H9 (cell line): ENCODE measurements around the gene RRP12. TPM values are rescaled to one million over a fixed set of nuclear protein-coding genes. Genes with fewer than 3 reads are reported as not detected.

Experiments used
- DNase-seq: peaks from one replicate; pipeline ENCODE4 v3.0.0-alpha.2; 2017
- H2AFZ ChIP-seq: one replicate; pipeline ENCODE4 v1.6.1; 2013; ENCODE audit warnings: mild to moderate bottlenecking, low read length, control low read depth, moderate library complexity
- H2AK5ac ChIP-seq: 2 replicates; pipeline ENCODE4 v1.6.1; 2013; ENCODE audit warnings: low read length, control low read depth, mixed read lengths; ENCODE audit not compliant: insufficient read length
- H2BK120ac ChIP-seq: one replicate; pipeline ENCODE4 v1.6.1; 2013; ENCODE audit warnings: low read depth, mild to moderate bottlenecking, low read length, control low read depth, inconsistent platforms; ENCODE audit not compliant: poor library complexity, severe bottlenecking
- H2BK12ac ChIP-seq: 2 replicates; pipeline ENCODE4 v1.6.1; 2013; ENCODE audit warnings: low read length, control low read depth, mixed read lengths, low read depth; ENCODE audit not compliant: insufficient read length
- H2BK15ac ChIP-seq: 2 replicates; pipeline ENCODE4 v1.6.1; 2013; ENCODE audit warnings: low read depth, low read length, control low read depth
- H2BK20ac ChIP-seq: one replicate; pipeline ENCODE4 v1.6.1; 2013; ENCODE audit warnings: low read depth, mild to moderate bottlenecking, low read length, control low read depth, inconsistent platforms; ENCODE audit not compliant: poor library complexity, severe bottlenecking
- H2BK5ac ChIP-seq: 2 replicates; pipeline ENCODE4 v1.6.1; 2013; ENCODE audit warnings: low read length, control low read depth, mixed read lengths; ENCODE audit not compliant: insufficient read length
- H3K14ac ChIP-seq: 2 replicates; pipeline ENCODE4 v1.6.1; 2013; ENCODE audit warnings: low read length, control low read depth; ENCODE audit not compliant: insufficient read depth
- H3K18ac ChIP-seq: 2 replicates; pipeline ENCODE4 v1.6.1; 2013; ENCODE audit warnings: low read depth, mild to moderate bottlenecking, mixed read lengths, low read length, control low read depth; ENCODE audit not compliant: insufficient read length
- H3K23ac ChIP-seq: 2 replicates; pipeline ENCODE4 v1.6.1; 2013; ENCODE audit warnings: low read length, control low read depth, mixed read lengths, low read depth; ENCODE audit not compliant: insufficient read length
- H3K23me2 ChIP-seq: 2 replicates; pipeline ENCODE4 v1.6.1; 2013; ENCODE audit warnings: low read depth, mild to moderate bottlenecking, mixed read lengths, low read length, control low read depth; ENCODE audit not compliant: insufficient read length, poor library complexity, severe bottlenecking
- H3K27ac ChIP-seq: 2 replicates; pipeline ENCODE4 v1.5.1; 2013; ENCODE audit warnings: low read length, control low read depth, mixed read lengths, low read depth; ENCODE audit not compliant: insufficient read length
- H3K27me3 ChIP-seq: 2 replicates; pipeline ENCODE4 v1.6.1; 2013; ENCODE audit warnings: low read length, control low read depth, inconsistent platforms; ENCODE audit not compliant: insufficient read depth
- H3K4ac ChIP-seq: 2 replicates; pipeline ENCODE4 v1.6.1; 2013; ENCODE audit warnings: low read depth, mild to moderate bottlenecking, control low read depth, inconsistent platforms, low read length, moderate library complexity
- H3K4me1 ChIP-seq: 2 replicates; pipeline ENCODE4 v1.6.1; 2013; ENCODE audit warnings: low read length, control low read depth, inconsistent platforms; ENCODE audit not compliant: insufficient read depth
- H3K4me2 ChIP-seq: 2 replicates; pipeline ENCODE4 v1.6.1; 2013; ENCODE audit warnings: low read length, control low read depth, mixed read lengths; ENCODE audit not compliant: insufficient read length, insufficient read depth
- H3K56ac ChIP-seq: 2 replicates; pipeline ENCODE4 v1.6.1; 2013; ENCODE audit warnings: low read depth, mild to moderate bottlenecking, mixed read lengths, low read length, control low read depth; ENCODE audit not compliant: insufficient read length
- H3K79me1 ChIP-seq: 2 replicates; pipeline ENCODE4 v1.6.1; 2013; ENCODE audit warnings: low read depth, mild to moderate bottlenecking, moderate library complexity, low read length, control low read depth, inconsistent platforms; ENCODE audit not compliant: insufficient read depth, poor library complexity, severe bottlenecking
- H3K79me2 ChIP-seq: 2 replicates; pipeline ENCODE4 v1.6.1; 2013; ENCODE audit warnings: low read length, control low read depth, inconsistent platforms; ENCODE audit not compliant: insufficient read depth
- H3K9ac ChIP-seq: 2 replicates; pipeline ENCODE4 v1.6.1; 2013; ENCODE audit warnings: low read length, control low read depth, mixed read lengths; ENCODE audit not compliant: insufficient read length; ENCODE audit errors: extremely low read depth
- H3K9me3 ChIP-seq: one replicate; pipeline ENCODE4 v1.6.1; 2013; ENCODE audit warnings: low read depth, low read length, inconsistent platforms; ENCODE audit not compliant: control insufficient read depth
- H3T11ph ChIP-seq: one replicate; pipeline ENCODE4 v1.6.1; 2013; ENCODE audit warnings: mild to moderate bottlenecking, low read length, control low read depth, inconsistent platforms
- H4K20me1 ChIP-seq: one replicate; pipeline ENCODE4 v1.6.1; 2013; ENCODE audit not compliant: control insufficient read depth, insufficient read length, insufficient read depth
- H4K5ac ChIP-seq: 2 replicates; pipeline ENCODE4 v1.6.1; 2013; ENCODE audit warnings: low read depth, mild to moderate bottlenecking, mixed read lengths, low read length, control low read depth; ENCODE audit not compliant: insufficient read length
- H4K8ac ChIP-seq: replicated peaks from 2 replicates; pipeline ENCODE4 v1.6.1; 2013; ENCODE audit warnings: low read length, control low read depth, mixed read lengths, low read depth; ENCODE audit not compliant: insufficient read length
- H4K91ac ChIP-seq: 2 replicates; pipeline ENCODE4 v1.6.1; 2013; ENCODE audit warnings: low read depth, mild to moderate bottlenecking, moderate library complexity, mixed read lengths, low read length, control low read depth; ENCODE audit not compliant: insufficient read length
- H3K27ac Mint-ChIP-seq, 3 experiments: 2 replicates in 2 of 3; 3 replicates in 1 of 3; pipeline ENCODE4 v1.8.0; 2020 to 2021; ENCODE audit warnings: mixed read lengths in 3 of 3, mild to moderate bottlenecking in 1 of 3, moderate library complexity in 1 of 3
- H3K27me3 Mint-ChIP-seq: 2 replicates; pipeline ENCODE4 v1.8.0; 2021; ENCODE audit warnings: low read depth, mild to moderate bottlenecking, moderate library complexity, mixed read lengths
- H3K36me3 Mint-ChIP-seq, 3 experiments: 2 replicates in 2 of 3; 3 replicates in 1 of 3; pipeline ENCODE4 v1.8.0; 2020 to 2021; ENCODE audit warnings: low read depth in 3 of 3, mixed read lengths in 3 of 3; ENCODE audit not compliant: insufficient read depth in 1 of 3
- H3K4me1 Mint-ChIP-seq, 2 experiments: 2 replicates each; pipeline ENCODE4 v1.8.0; 2020; ENCODE audit warnings: mixed read lengths in 2 of 2
- H3K4me3 Mint-ChIP-seq, 2 experiments: 2 replicates in 1 of 2; 3 replicates in 1 of 2; pipeline ENCODE4 v1.8.0; 2020 to 2021; ENCODE audit warnings: mild to moderate bottlenecking in 2 of 2, mixed read lengths in 2 of 2, moderate library complexity in 1 of 2
- H3K9me3 Mint-ChIP-seq, 2 experiments: 2 replicates in 1 of 2; 3 replicates in 1 of 2; pipeline ENCODE4 v1.8.0; 2020; ENCODE audit warnings: mild to moderate bottlenecking in 2 of 2, mixed read lengths in 2 of 2, moderate library complexity in 1 of 2
- CTCF ChIP-seq: fragments of 200-600 bp; sonication (generic); conservative IDR thresholded peaks from 3 replicates; pipeline ENCODE4 v1.8.0; 2021; ENCODE audit warnings: antibody characterized with exemption, mild to moderate bottlenecking
- WGBS: extraction: QIAGEN DNeasy Blood & Tissue Kit; methylation state at CpG from one replicate; pipeline ENCODE4 v1.1.7; 2013; ENCODE audit warnings: missing lambda C conversion rate, low lambda C conversion rate, mixed read lengths; ENCODE audit not compliant: insufficient read length; ENCODE audit errors: extremely low coverage; 5-methylcytosine and 5-hydroxymethylcytosine counted together
- total RNA-seq: library from RNA; stranded (reverse); gene quantifications from 2 replicates; pipeline ENCODE4 v1.2.1, GENCODE V29; 2021

The RRP12 gene
- total RNA-seq, 1 experiment from 2014 or later = 71.6 TPM

GRCh38 chr10:97384156-97384555, 17.0 kb downstream of the RRP12 start:
- DNase-seq = no peak

More at GRCh38 chr10:97384156-97384555, 17.0 kb downstream of the RRP12 start:
- Mint-ChIP-seq H3K4me1 (no peaks in the 10 kb centered on the region), H3K27ac (no peak overlapping the region), H3K9me3 (no peaks in the 10 kb centered on the region), H3K4me3 (no peak overlapping the region), H3K27me3 (no peaks in the 10 kb centered on the region), H3K36me3 (peaks cover 33 to 81% (median 47%) of the 10 kb centered on the region in 3 experiments; a peak in 6 of 7 replicates)
- Histone ChIP-seq H3K27me3 (no peaks in the 10 kb centered on the region), H2BK120ac (no peak overlapping the region), H3K79me2 (no peaks in the 10 kb centered on the region), H3K4ac (no peak overlapping the region), H2BK15ac (no peak overlapping the region), H4K8ac (no peak overlapping the region), H2AK5ac (no peak overlapping the region), H3K14ac (no peak overlapping the region), H3T11ph (no peak overlapping the region), H4K91ac (no peak overlapping the region), H3K23me2 (no peaks in the 10 kb centered on the region), H3K4me1 (no peaks in the 10 kb centered on the region), H2BK12ac (no peak overlapping the region), H3K9ac (no peak overlapping the region), H4K20me1 (no peaks in the 10 kb centered on the region), H3K79me1 (no peaks in the 10 kb centered on the region), H3K27ac (no peak overlapping the region), H2BK20ac (no peak overlapping the region), H3K4me2 (no peak overlapping the region), H3K56ac (no peak overlapping the region), H2AFZ (no peak overlapping the region), H2BK5ac (no peak overlapping the region), H4K5ac (no peak overlapping the region), H3K9me3 (no peaks in the 10 kb centered on the region), H3K23ac (no peak overlapping the region), H3K18ac (no peak overlapping the region)
- no peak for TF ChIP-seq CTCF
- WGBS = no CpG with 5 or more reads among the region's 5 CpGs
